Loucy (cell line): ENCODE measurements around the gene ADARB2.

Source experiments
- H2AFZ ChIP-seq: fragments of 200-600 bp; sonication (generic); 2 replicates; pipeline ENCODE4 v1.6.0; 2016; ENCODE audit warnings: antibody characterized with exemption, mild to moderate bottlenecking, low read length, moderate library complexity
- H3F3A ChIP-seq: fragments of 200-600 bp; 2 replicates; pipeline ENCODE4 v1.6.0; 2016; ENCODE audit warnings: antibody characterized with exemption, low read depth, mild to moderate bottlenecking
- H3K27me3 ChIP-seq: fragments of 200-600 bp; sonication (generic); 2 replicates; pipeline ENCODE4 v1.6.1; 2014; ENCODE audit warnings: low read length, mild to moderate bottlenecking; ENCODE audit not compliant: insufficient read depth, poor library complexity, severe bottlenecking
- H3K36me3 ChIP-seq: fragments of 200-600 bp; sonication (generic); 2 replicates; pipeline ENCODE4 v1.6.1; 2016; ENCODE audit warnings: low read length; ENCODE audit not compliant: insufficient read depth
- H3K4me1 ChIP-seq: fragments of 200-600 bp; sonication (generic); 2 replicates; pipeline ENCODE4 v1.5.1; 2014; ENCODE audit warnings: low read length, mild to moderate bottlenecking; ENCODE audit not compliant: insufficient read depth, poor library complexity, severe bottlenecking
- H3K4me2 ChIP-seq: fragments of 200-600 bp; sonication (generic); 2 replicates; pipeline ENCODE4 v1.6.0; 2014; ENCODE audit warnings: antibody characterized with exemption, low read length, low read depth, mild to moderate bottlenecking; ENCODE audit not compliant: poor library complexity, severe bottlenecking
- H3K4me3 ChIP-seq: fragments of 200-600 bp; sonication (generic); 2 replicates; pipeline ENCODE4 v1.5.1; 2014; ENCODE audit warnings: low read length, mild to moderate bottlenecking, mixed read lengths; ENCODE audit not compliant: poor library complexity, severe bottlenecking
- H3K79me2 ChIP-seq: fragments of 200-600 bp; sonication (generic); 2 replicates; pipeline ENCODE4 v1.6.1; 2014; ENCODE audit warnings: low read length; ENCODE audit not compliant: insufficient read depth
- H3K9ac ChIP-seq: fragments of 200-600 bp; sonication (generic); 2 replicates; pipeline ENCODE4 v1.6.0; 2014; ENCODE audit warnings: mild to moderate bottlenecking, low read depth, low read length, moderate library complexity; ENCODE audit not compliant: poor library complexity, severe bottlenecking
- H3K9me2 ChIP-seq: fragments of 200-600 bp; sonication (generic); replicated peaks from 2 replicates; pipeline ENCODE4 v1.6.1; 2016; ENCODE audit warnings: low read depth, low read length, mixed read lengths
- H3K9me3 ChIP-seq: fragments of 200-600 bp; sonication (generic); 2 replicates; pipeline ENCODE4 v1.6.1; 2014; ENCODE audit warnings: mild to moderate bottlenecking, antibody characterized with exemption, low read length, low read depth; ENCODE audit not compliant: insufficient read depth
- H4K20me1 ChIP-seq: fragments of 200-600 bp; sonication (generic); 2 replicates; pipeline ENCODE4 v1.6.0; 2014; ENCODE audit warnings: antibody characterized with exemption, low read length, mild to moderate bottlenecking; ENCODE audit not compliant: insufficient read depth, poor library complexity, severe bottlenecking
- CTCF ChIP-seq: fragments of 200-600 bp; sonication (generic); conservative IDR thresholded peaks from 2 replicates; pipeline ENCODE4 v1.5.1; 2014; ENCODE audit warnings: mild to moderate bottlenecking, antibody characterized with exemption, low read length
- EZH2phosphoT487 ChIP-seq: fragments of 200-600 bp; IDR thresholded peaks from 2 replicates; pipeline ENCODE4 v1.6.1; 2018; ENCODE audit warnings: antibody characterized with exemption, mild to moderate bottlenecking, moderate library complexity, borderline replicate concordance

Gene ADARB2

DNA sequence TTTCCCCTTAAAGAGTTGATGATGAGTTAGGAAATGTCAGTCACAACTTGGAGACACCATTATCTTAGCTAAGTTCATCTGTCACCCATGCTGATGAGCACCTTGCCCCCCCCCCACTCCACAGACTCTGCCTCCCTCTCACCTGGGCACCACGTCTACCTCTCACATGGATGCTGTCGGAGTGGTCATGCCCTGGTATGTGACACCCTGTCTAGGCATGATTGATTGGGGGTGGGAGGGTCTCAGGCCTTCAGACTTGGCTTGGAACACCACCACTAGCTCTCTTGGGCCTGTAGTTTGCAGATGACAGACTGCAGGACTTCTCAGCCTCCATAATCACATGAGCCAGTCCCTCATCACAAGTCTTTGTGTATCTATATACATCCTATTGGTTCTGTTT is 603.2 kb downstream of the ADARB2 start:
- no peak overlapping the region for H3K4me2 ChIP-seq
- no peaks in the 10 kb centered on the region for H3F3A ChIP-seq
- H3K36me3 ChIP-seq = peaks cover 27% of the 10 kb centered on the region; the same call in 1 of the 2 replicates
- TF ChIP-seq CTCF = no peak
- no peak for TF ChIP-seq EZH2phosphoT487
- H3K79me2 ChIP-seq = no peaks in the 10 kb centered on the region
- no peaks in the 10 kb centered on the region for H3K27me3 ChIP-seq
- peaks cover 6% of the 10 kb centered on the region for H3K4me1 ChIP-seq
- no peak overlapping the region for H3K9ac ChIP-seq
- H3K9me3 ChIP-seq = peaks cover 11% of the 10 kb centered on the region; the same call in 1 of the 2 replicates
- no peak overlapping the region for H2AFZ ChIP-seq
- H4K20me1 ChIP-seq = no peaks in the 10 kb centered on the region
- no peak overlapping the region for H3K4me3 ChIP-seq
- H3K9me2 ChIP-seq = no peaks in the 10 kb centered on the region

- Histone ChIP-seq H3K79me2 (no peaks in the 10 kb centered on the region), H3K27me3 (no peaks in the 10 kb centered on the region), H2AFZ (no peak overlapping the region), H3K4me2 (no peak overlapping the region), H3K9me2 (no peaks in the 10 kb centered on the region), H3K36me3 (peaks cover 33% of the 10 kb centered on the region; the same call in 1 of the 2 replicates), H3F3A (no peaks in the 10 kb centered on the region), H4K20me1 (no peaks in the 10 kb centered on the region), H3K4me1 (peaks cover 6% of the 10 kb centered on the region), H3K4me3 (no peak overlapping the region), H3K9me3 (peaks cover 5% of the 10 kb centered on the region; the same call in 1 of the 2 replicates), H3K9ac (no peak overlapping the region)
- TF ChIP-seq CTCF (no peak), EZH2phosphoT487 (no peak)
Observed at GRCh38 chr10:1133495-1134045, 603.8 kb downstream of the ADARB2 start.

- TF ChIP-seq EZH2phosphoT487 (no peak), CTCF (no peak)
- Histone ChIP-seq H3F3A (no peaks in the 10 kb centered on the region), H3K9me3 (no peaks in the 10 kb centered on the region), H3K4me3 (no peak overlapping the region), H4K20me1 (no peaks in the 10 kb centered on the region), H2AFZ (no peak overlapping the region), H3K36me3 (peaks cover 38% of the 10 kb centered on the region; the same call in 1 of the 2 replicates), H3K9ac (no peak overlapping the region), H3K79me2 (no peaks in the 10 kb centered on the region), H3K4me1 (peaks cover 6% of the 10 kb centered on the region), H3K9me2 (no peaks in the 10 kb centered on the region), H3K4me2 (no peak overlapping the region), H3K27me3 (no peaks in the 10 kb centered on the region)
Observed at GRCh38 chr10:1132584-1132983, 604.7 kb downstream of the ADARB2 start.
